Upper lobe of left lung (tissue), 6 donors: ENCODE data around the gene RIC8B. TPM values are rescaled to one million over a fixed set of nuclear protein-coding genes. Genes with fewer than 3 reads are reported as not detected.

Source experiments
- ATAC-seq, 2 donors: fragments of 200-7000 bp; cut with Tn5 transposase; one replicate each; pipeline ENCODE4 v1.9.1; 2022; ENCODE audit warnings: mild to moderate bottlenecking in 2 of 2, moderate library complexity in 2 of 2; ENCODE audit not compliant: low FRiP score in 2 of 2
- DNase-seq, 2 donors: peaks; one replicate each; pipeline ENCODE4 v3.0.0-alpha.2; 2019 to 2020
- H3K27ac ChIP-seq, 4 donors: fragments of 200-600 bp; sonication (generic); one replicate each; pipeline ENCODE4 v1.5.1; 2016 to 2019
- H3K27me3 ChIP-seq, 4 donors: fragments of 200-600 bp; sonication (generic); one replicate each; pipeline ENCODE4 v1.5.1; 2017 to 2019
- H3K36me3 ChIP-seq, 4 donors: fragments of 200-600 bp; sonication (generic); one replicate each; pipeline ENCODE4 v1.5.1; 2016 to 2019
- H3K4me1 ChIP-seq, 4 donors: fragments of 200-600 bp; sonication (generic); one replicate each; pipeline ENCODE4 v1.5.1; 2018 to 2019
- H3K4me3 ChIP-seq, 4 donors: fragments of 200-600 bp; sonication (generic); one replicate each; pipeline ENCODE4 v1.5.1; 2017 to 2019; ENCODE audit warnings: mild to moderate bottlenecking in 2 of 4, moderate library complexity in 1 of 4
- H3K9me3 ChIP-seq, 4 donors: fragments of 200-600 bp; sonication (generic); one replicate each; pipeline ENCODE4 v1.5.1; 2018 to 2019
- CTCF ChIP-seq, 6 experiments: fragments of 450-650 bp in 4 of 6; fragments of 200-600 bp in 2 of 6; sonication (generic) in 2 of 6; IDR thresholded peaks; one replicate each; pipeline ENCODE4 v1.5.1; 2016 to 2019; ENCODE audit warnings: antibody characterized with exemption in 6 of 6
- EP300 ChIP-seq, 4 donors: sonication (generic); formaldehyde crosslinking; IDR thresholded peaks; one replicate each; pipeline ENCODE4 v1.5.1; 2017; ENCODE audit warnings: antibody characterized with exemption in 4 of 4, control low read depth in 2 of 4
- POLR2A ChIP-seq, 4 donors: fragments of 450-650 bp; IDR thresholded peaks; one replicate each; pipeline ENCODE4 v1.5.1; 2016 to 2017; ENCODE audit warnings: antibody characterized with exemption in 4 of 4, mild to moderate bottlenecking in 2 of 4
- POLR2AphosphoS5 ChIP-seq, 2 donors: sonication (generic); formaldehyde crosslinking; IDR thresholded peaks; one replicate each; pipeline ENCODE4 v1.5.1; 2017; ENCODE audit warnings: antibody characterized with exemption in 2 of 2
- WGBS, 2 donors: methylation state at CpG; one replicate each; pipeline ENCODE4 v1.1.5; 2017 to 2018; 5-methylcytosine and 5-hydroxymethylcytosine counted together
- total RNA-seq, 6 donors: library from RNA; depleted of rRNA in 4 of 6; stranded (reverse); fragments of >200 nt in 4 of 6; gene quantifications; one replicate each; pipeline versions ENCODE4 v1.1.0 to v1.2.1, GENCODE V29; 2016 to 2021
- donor health status: DM: no; HTN: no; CAD: no; lungs with moderate emphysema.
- donor health status: DM: no; HTN: yes; CAD: no; lungs with severe emphysema.

The RIC8B gene
- total RNA-seq, 6 donors from 2014 or later, result 7.8 to 27.2 (median 10.8) TPM

GRCh38 chr12:106769546-106769945 lies 4.9 kb upstream of the RIC8B start:
- H3K4me1 ChIP-seq, result peaks cover 0 to 31% (median 11%) of the 10 kb centered on the region in 4 donors
- TF ChIP-seq POLR2A (IDR thresholded peaks at IDR 0.05), result no peak
- TF ChIP-seq EP300 (IDR thresholded peaks at IDR 0.05), result no peak
- TF ChIP-seq CTCF (IDR thresholded peaks at IDR 0.05), result no peak
- TF ChIP-seq POLR2AphosphoS5 (IDR thresholded peaks at IDR 0.05), result no peak
- H3K4me3 ChIP-seq, result no peak overlapping the region
- DNase-seq (no peak), ATAC-seq (no peak)
- H3K36me3 ChIP-seq, result no peaks in the 10 kb centered on the region
- WGBS, 2 donors, result 47 to 53% methylated on average over 6 of the region's 6 CpGs
- H3K27me3 ChIP-seq, result no peaks in the 10 kb centered on the region
- H3K27ac ChIP-seq, result no peak overlapping the region
- H3K9me3 ChIP-seq, result no peaks in the 10 kb centered on the region

GRCh38 chr12:106771425-106771824 lies 3.1 kb upstream of the RIC8B start:
- H3K4me3 ChIP-seq, result no peak overlapping the region
- ATAC-seq, result no peak

GRCh38 chr12:106773286-106774004 lies 1.0 kb upstream of the RIC8B start:
- H3K27me3 ChIP-seq, result no peaks in the 10 kb centered on the region
- TF ChIP-seq EP300 (IDR thresholded peaks at IDR 0.05) (no peak), POLR2A (IDR thresholded peaks at IDR 0.05) (no peak), POLR2AphosphoS5 (IDR thresholded peaks at IDR 0.05) (no peak), CTCF (IDR thresholded peaks at IDR 0.05) (no peak)
- 43 to 45% methylated on average over 25 of the region's 25 CpGs for WGBS, 2 donors
- peak overlapping the region; percentile 88 to 94 (median 92) for H3K27ac ChIP-seq
- no peaks in the 10 kb centered on the region for H3K9me3 ChIP-seq
- H3K4me1 ChIP-seq, result peaks cover 11 to 24% (median 15%) of the 10 kb centered on the region in 4 donors
- DNase-seq (no peak), ATAC-seq (no peak)
- H3K36me3 ChIP-seq, result no peaks in the 10 kb centered on the region
- peak overlapping the region; percentile 23 to 97 (median 84) for H3K4me3 ChIP-seq

More at GRCh38 chr12:106771425-106771824, 3.1 kb upstream of the RIC8B start:
- Histone ChIP-seq H3K9me3 (no peaks in the 10 kb centered on the region), H3K36me3 (no peaks in the 10 kb centered on the region), H3K4me1 (peaks cover 11 to 28% (median 20%) of the 10 kb centered on the region in 4 donors), H3K27ac (no peak overlapping the region), H3K27me3 (no peaks in the 10 kb centered on the region)
- no peak for DNase-seq
- TF ChIP-seq POLR2A (IDR thresholded peaks at IDR 0.05) (no peak), EP300 (IDR thresholded peaks at IDR 0.05) (no peak), CTCF (IDR thresholded peaks at IDR 0.05) (no peak), POLR2AphosphoS5 (IDR thresholded peaks at IDR 0.05) (no peak)

GRCh38 chr12:106774808-106775524 lies 484 bp downstream of the RIC8B start:
- no peaks in the 10 kb centered on the region for H3K27me3 ChIP-seq
- peaks cover 11 to 24% (median 13%) of the 10 kb centered on the region in 4 donors for H3K4me1 ChIP-seq
- TF ChIP-seq POLR2A (IDR thresholded peaks at IDR 0.05) (no peak), CTCF (IDR thresholded peaks at IDR 0.05) (no peak), POLR2AphosphoS5 (IDR thresholded peaks at IDR 0.05) (no peak), EP300 (IDR thresholded peaks at IDR 0.05) (no peak)
- no peaks in the 10 kb centered on the region for H3K9me3 ChIP-seq
- ATAC-seq, result no peak
- WGBS, 2 donors, result 8% methylated on average over 23 to 29 of the region's 29 CpGs
- H3K4me3 ChIP-seq, result peak overlapping the region; percentile 76 to 97 (median 90)
- no peak for DNase-seq
- H3K36me3 ChIP-seq, result no peaks in the 10 kb centered on the region
- peak overlapping the region; percentile 88 to 94 (median 92) for H3K27ac ChIP-seq
